NCI-H2196 (cell line): ENCODE measurements around the gene SNX32.
"Not testable (repeated sequence)": the region's sequence is repeated elsewhere in the genome, so short reads cannot be mapped to it uniquely, and the experiment has no call there.

Experiments
- DNase-seq: peaks from one replicate; lab custom pipeline; 2025; ENCODE audit not compliant: unreplicated experiment; lab: John Stamatoyannopoulos, UW

SNX32 gene

GRCh38 chr11:65822776-65823528 is 10.8 kb upstream of the SNX32 start:
- no peak for DNase-seq

- no peak for DNase-seq
Measured at GRCh38 chr11:65826984-65827735, 6.6 kb upstream of the SNX32 start.

- no peak for DNase-seq
Measured at GRCh38 chr11:65829459-65829858, 4.3 kb upstream of the SNX32 start.

GRCh38 chr11:65832231-65832630 is 1.5 kb upstream of the SNX32 start:
- not testable (repeated sequence) for DNase-seq

GRCh38 chr11:65834202-65834601 is 439 bp downstream of the SNX32 start:
- no peak for DNase-seq

- DNase-seq = no peak
Measured at GRCh38 chr11:65842144-65842543, 8.4 kb downstream of the SNX32 start.

- DNase-seq = no peak
Measured at GRCh38 chr11:65843811-65844210, 10.0 kb downstream of the SNX32 start.

- no peak for DNase-seq
Measured at GRCh38 chr11:65844231-65844872, 10.6 kb downstream of the SNX32 start.

- DNase-seq = no peak
Measured at GRCh38 chr11:65847746-65848145, 14.0 kb downstream of the SNX32 start.

- not testable (repeated sequence) for DNase-seq
Measured at GRCh38 chr11:65848693-65849092, 14.9 kb downstream of the SNX32 start.

GRCh38 chr11:65849366-65849765 is 15.6 kb downstream of the SNX32 start:
- DNase-seq = no peak

- DNase-seq = no peak
Measured at GRCh38 chr11:65849771-65850216, 16.0 kb downstream of the SNX32 start.

- no peak for DNase-seq
Measured at GRCh38 chr11:65850217-65851082, 16.7 kb downstream of the SNX32 start.

- no peak for DNase-seq
Measured at GRCh38 chr11:65851083-65851579, 17.4 kb downstream of the SNX32 start.

- no peak for DNase-seq
Measured at GRCh38 chr11:65851811-65852507, 18.2 kb downstream of the SNX32 start.

- DNase-seq = no peak
Measured at GRCh38 chr11:65852508-65853245, 18.9 kb downstream of the SNX32 start.

GRCh38 chr11:65853246-65853979 is 19.6 kb downstream of the SNX32 start:
- DNase-seq = no peak

- no peak for DNase-seq
Measured at GRCh38 chr11:65854161-65854592, 20.4 kb downstream of the SNX32 start.
